Amygdala (tissue), 56 donors: ENCODE data around the gene PRICKLE1.

Source experiments
- DNase-seq, 56 donors: peaks; one replicate each; lab custom pipeline; 2025; lab: John Stamatoyannopoulos, UW

PRICKLE1 gene

GRCh38 chr12:42589465-42590329, at the start of gene PRICKLE1:
Gene PRICKLE1, minus strand, starts transcription at chr12:42589746. Its CDS starts 117,230 bp downstream, at chr12:42472516.
- peak in 13 of 56 donors; percentile 4 to 48 (median 26) for DNase-seq

GRCh38 chr12:42638697-42639096, 49.2 kb upstream of the PRICKLE1 start:
- no peak for DNase-seq

- no peak for DNase-seq
Observed at GRCh38 chr12:42638011-42638410, 48.5 kb upstream of the PRICKLE1 start.

DNA sequence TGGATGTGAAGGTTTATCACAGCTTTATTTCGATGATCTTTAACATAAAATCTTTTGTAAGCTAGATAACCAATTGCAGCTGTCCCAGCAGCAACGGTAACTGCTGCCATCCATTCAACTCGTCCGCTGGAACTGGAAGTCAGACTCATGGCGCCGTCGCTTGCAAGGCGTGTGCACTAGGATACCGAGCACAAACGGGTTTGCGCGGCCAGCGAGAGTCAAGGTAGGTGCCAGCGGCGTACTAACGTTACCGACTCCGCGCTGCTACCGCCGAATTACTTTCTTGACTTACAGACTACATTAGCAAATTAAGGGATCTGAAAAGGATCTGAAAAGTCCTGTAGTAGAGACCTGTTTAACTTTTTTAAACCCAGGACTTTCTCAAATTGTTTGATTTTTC, 47.4 kb upstream of the PRICKLE1 start:
- DNase-seq = no peak

GRCh38 chr12:42633594-42633993, 44.0 kb upstream of the PRICKLE1 start:
- DNase-seq = no peak

DNA sequence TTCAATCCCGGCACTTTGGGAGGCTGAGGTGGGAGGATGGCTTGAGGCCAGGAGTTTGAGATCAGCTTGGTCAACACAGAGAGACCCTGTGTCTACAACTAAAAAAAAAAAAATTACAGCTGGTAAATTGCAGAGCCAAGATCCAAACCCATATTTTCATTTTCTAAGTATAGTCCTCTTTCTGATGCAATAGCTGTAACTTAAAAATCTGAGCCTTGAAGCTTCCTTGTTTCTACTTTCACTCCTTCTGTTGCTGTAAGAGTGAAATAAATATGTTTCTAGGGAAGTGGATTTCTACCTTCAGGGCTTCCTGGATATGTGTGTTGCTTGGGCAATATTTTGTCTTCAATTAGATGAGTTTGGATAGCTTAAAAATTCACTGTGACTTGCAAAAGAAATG, 42.0 kb upstream of the PRICKLE1 start:
- DNase-seq = no peak

DNA sequence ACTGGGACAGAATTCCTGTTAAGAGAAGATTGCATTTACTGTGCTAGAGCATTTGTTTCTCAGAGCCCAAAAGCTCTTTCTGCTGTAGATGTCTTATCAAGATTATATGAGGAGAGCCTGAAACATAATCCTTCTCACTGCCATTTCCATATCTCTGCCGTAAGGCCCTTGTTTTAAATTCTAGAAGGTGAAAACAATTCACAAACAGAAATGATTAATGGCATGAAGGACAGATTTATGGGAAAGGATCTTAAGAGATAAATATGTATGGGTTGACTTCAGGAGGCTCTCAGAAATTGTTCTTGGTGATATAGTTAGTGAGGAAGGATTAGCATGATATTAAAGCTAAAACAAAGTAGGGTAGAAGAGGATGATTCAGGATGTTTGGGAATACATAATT, 40.8 kb upstream of the PRICKLE1 start:
- no peak for DNase-seq

- no peak for DNase-seq
Observed at GRCh38 chr12:42627151-42627550, 37.6 kb upstream of the PRICKLE1 start.

DNA sequence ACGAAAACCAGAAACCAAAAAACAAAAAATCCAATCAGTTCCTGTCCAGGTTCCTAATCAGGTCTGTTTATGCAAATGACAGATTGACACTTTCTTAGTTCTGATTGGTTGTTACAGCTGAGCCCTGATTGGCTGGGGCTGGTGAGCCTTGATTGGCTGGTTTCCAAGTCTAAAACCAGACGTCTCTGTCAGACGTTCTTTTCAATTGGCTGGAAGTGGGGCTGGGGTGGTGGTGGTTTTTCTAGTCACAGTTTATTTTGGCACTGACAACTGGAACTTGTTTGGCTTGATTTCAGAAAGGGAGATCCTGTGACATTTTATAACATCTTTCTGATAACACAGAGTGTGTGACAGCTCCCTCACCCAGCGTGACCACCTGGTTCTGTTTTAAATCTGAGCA, 36.1 kb upstream of the PRICKLE1 start:
- no peak for DNase-seq

GRCh38 chr12:42617622-42618021, 28.1 kb upstream of the PRICKLE1 start:
- no peak for DNase-seq

DNA sequence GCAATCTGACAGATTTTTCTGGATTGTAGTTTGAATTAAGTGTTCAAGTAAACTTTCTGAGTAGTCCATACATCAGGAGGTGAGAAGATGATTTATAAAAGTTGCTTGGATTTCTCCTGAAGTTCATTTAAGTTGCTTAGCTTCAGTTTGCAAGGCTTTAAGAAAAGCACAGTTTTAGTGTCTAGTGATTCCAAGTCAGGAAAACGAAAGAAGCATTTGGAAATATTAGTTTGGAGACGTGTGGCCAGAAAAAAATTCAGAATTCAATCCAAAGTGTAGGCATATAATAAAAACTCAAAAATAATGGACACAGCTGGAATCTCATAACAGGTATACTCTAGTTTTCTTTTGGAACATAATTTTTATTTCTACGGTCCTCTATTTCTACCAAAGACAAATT, 25.5 kb upstream of the PRICKLE1 start:
- no peak for DNase-seq

- DNase-seq = no peak
Observed at GRCh38 chr12:42612231-42612613, 22.7 kb upstream of the PRICKLE1 start.

DNA sequence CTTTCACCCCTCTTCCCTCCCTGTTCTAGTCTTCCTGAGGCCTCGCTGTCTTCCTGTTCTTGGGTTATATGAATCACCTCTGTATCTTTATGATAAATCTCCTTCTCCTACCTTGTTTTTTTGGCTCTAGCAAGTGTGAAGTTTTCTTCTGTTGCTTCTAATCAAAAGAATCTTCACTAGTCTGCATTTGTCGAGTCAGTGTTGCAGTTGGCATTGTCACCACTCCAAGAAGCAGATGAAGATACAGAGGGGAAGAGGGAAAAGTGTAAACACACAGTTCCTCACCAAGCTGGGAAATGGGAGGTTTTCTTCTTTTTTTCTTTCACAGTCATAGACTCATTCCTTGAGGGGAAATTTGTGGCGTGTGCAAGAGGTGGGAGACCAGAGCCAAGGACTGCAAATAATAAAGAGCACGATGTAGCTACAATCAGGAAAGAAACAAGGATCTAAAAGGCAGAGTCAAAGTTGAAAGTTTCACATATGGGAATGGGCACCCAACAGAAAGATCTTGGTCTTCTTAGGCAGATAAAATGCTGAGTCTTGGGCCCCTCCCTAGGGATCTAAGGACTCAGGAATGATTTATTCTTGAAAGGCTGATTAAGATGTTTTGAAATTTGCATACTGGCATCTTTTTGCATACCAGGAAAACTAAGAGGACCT, 22.2 kb upstream of the PRICKLE1 start:
- no peak for DNase-seq

DNA sequence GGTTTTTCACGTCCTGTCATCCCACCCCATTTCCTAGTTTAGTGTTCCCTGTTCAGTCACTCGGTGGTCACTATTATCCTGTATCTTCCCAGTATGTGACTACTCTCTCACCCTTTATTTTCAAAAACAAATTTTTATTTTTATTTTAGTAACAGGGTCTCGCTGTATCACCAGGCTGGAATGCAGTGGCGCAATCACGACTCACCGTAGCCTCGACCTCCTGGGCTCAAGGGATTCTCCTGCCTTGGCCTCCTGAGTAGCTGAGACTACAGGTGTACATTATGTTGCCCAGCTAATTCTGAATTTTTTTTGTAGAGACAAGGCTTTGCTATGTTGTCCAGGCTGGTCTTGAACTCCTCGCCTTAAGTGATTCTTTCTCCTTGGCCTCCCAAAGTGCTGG, 20.1 kb upstream of the PRICKLE1 start:
- no peak for DNase-seq

DNA sequence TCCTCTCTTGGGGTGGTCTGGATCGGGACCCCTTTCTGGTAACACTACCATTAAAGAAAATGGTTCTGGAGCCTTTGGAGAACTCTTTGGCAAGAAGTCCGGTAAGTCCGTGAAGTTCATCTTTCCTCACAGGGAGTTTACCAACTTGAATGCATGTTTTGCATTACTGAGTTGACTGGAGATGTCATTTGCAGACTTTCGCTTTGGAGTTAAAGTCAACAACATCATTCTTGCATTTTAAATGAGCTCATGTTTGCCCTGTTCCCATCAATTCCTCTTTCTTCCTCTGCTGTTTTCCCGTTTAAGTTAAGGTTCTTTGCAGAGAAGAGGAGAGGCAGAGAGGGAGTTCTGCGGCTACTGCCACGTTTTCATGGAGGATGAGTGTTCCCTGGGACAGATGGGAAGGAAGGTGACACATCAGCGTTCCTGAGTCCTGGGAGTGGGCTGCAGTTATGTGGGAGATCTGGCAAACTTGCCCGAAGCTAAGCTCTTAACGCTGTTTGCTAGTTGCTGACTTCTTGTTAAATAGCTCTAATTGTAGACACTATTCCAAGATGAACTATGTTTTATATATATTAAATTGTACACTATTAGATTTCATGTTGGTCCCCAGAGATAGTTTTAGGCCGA, 18.8 kb upstream of the PRICKLE1 start:
- peak in 2 of 56 donors; percentile 2 to 3 for DNase-seq

GRCh38 chr12:42607584-42608058, 18.1 kb upstream of the PRICKLE1 start:
- DNase-seq = no peak

DNA sequence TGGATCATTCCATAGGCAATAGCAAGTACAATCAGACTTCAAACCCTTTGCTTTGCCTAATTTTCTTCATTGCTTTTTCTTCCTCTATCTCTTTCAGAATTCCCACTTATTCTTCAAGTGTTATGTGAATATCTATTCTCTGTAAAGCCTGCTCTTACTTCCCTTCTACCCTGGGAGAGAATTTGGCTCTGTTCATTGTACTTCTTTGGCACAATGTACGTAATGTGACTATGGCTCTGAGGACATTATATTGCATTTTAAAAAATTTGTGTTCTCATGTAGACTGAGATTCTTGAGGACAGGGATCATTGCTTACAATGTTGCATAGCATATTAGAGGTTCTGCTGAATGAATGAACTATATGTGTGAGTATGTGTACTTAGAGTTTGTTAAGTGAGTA, 16.9 kb upstream of the PRICKLE1 start:
- no peak for DNase-seq

GRCh38 chr12:42605685-42606084, 16.1 kb upstream of the PRICKLE1 start:
- no peak for DNase-seq

DNA sequence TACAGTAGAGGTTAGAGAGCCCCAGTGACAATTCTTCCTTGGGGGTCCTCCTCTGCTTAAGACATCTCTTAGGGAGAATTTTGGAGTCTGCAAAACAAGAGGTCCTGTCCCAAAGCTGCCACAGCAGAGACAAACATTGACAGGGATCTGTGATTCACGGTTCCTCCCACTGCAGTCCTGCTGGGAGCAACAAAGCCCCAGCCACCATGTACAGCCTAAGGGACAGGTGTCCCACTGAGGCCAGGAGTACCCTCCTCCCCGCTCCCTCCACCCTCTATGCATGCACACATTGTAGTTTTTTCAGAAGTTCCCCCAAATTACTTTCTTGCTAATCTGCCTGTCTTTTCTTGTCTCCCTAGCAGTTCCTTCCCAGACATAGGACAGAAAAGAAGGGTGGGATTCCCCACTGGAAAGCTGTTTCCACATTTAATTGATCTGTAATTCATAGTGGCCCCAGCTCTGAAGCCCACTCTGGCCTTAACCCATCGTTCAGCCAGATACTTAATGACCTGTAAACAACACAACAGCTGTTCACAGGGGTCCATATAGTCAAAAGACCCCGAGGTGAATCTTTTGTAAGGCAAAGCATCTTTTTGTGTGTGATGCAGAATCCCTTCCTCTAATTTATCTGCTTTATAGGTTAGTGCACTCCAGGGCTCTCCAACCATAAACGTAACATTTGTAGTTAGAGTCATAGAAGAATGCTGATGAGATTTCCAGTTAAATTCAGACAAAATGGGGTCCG, 13.9 kb upstream of the PRICKLE1 start:
- no peak for DNase-seq

DNA sequence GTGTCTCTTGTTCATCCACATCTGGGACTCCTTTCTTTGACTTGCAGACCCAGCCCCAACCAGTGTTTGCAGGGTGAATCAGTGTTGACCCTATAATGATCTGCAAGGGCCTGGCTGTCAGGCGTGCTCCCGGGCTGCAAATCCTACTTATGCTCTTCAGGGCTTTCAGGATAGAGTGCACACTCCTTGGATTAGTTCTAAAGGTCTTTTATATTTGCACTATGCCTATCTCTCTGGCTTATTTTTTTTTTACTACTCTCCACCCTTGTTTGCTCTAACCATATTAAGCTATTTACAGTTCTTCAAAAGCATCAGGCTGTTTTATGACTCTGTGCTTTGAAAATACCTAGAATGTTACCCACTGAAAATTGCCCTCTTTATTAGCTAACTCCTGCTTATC, 4.3 kb upstream of the PRICKLE1 start:
- no peak for DNase-seq
